HCT116 (cell line): ENCODE data around the gene KCTD17. TPM values are rescaled to one million over a fixed set of nuclear protein-coding genes. Genes with fewer than 3 reads are reported as not detected.

Experiments used
- ATAC-seq: fragments of 200-7000 bp; cut with Tn5 transposase; 2 replicates; pipeline ENCODE4 v1.9.1; 2020; ENCODE audit warnings: mild to moderate bottlenecking, moderate library complexity
- BruUV-seq: library from RNA; stranded (reverse); fragments of 400-500 nt; replicated peaks from 2 replicates; lab custom pipeline; 2021; lab: Mats Ljungman, UMichigan
- CTCF ChIA-PET: fragments of 300-600 bp; sonication (Branson Sonifier 250); formaldehyde crosslinking; loops from one replicate; lab custom pipeline; 2021; ENCODE audit warnings: antibody characterized with exemption; lab: Charles Lee
- POLR2A ChIA-PET: fragments of 300-600, 350-600 bp; sonication (Branson Sonifier 250); formaldehyde crosslinking; loops from one replicate; lab custom pipeline; 2021; ENCODE audit warnings: antibody characterized with exemption; lab: Charles Lee
- RAD21 ChIA-PET, 2 experiments: fragments of 300-600 bp; sonication (Branson Sonifier 250); formaldehyde crosslinking; loops; one replicate each; lab custom pipeline; 2023; ENCODE audit warnings: low total read pairs in 2 of 2; ENCODE audit not compliant: uncharacterized antibody in 2 of 2, unreplicated experiment in 2 of 2, low non-redundant PET in 1 of 2; lab: Charles Lee
- DNase-seq: peaks from one replicate; pipeline ENCODE4 v3.0.0-alpha.2; 2010; ENCODE audit warnings: low read depth, low spot score
- H2AFZ ChIP-seq: fragments of 200-600 bp; shearing (Covaris generic), sonication (generic); 2 replicates; pipeline ENCODE4 v1.6.1; 2017; ENCODE audit warnings: low read depth, mixed run types, mixed read lengths, antibody characterized with exemption, low read length; ENCODE audit not compliant: poor library complexity, severe bottlenecking
- H3K27ac ChIP-seq: 2 replicates; pipeline ENCODE4 v1.5.1; 2012; ENCODE audit warnings: low read depth, low read length
- H3K27me3 ChIP-seq: fragments of 200-600 bp; sonication (generic); 2 replicates; pipeline ENCODE4 v1.6.1; 2016; ENCODE audit warnings: mixed run types, low read length, mixed read lengths; ENCODE audit not compliant: insufficient read depth
- H3K36me3 ChIP-seq, 2 experiments: fragments of 200-500 bp in 1 of 2; fragments of 200-600 bp in 1 of 2; sonication (Bioruptor generic) in 1 of 2; sonication (generic) in 1 of 2; 2 replicates each; pipeline versions ENCODE4 v1.5.1 to v1.6.1; 2014 to 2016; ENCODE audit warnings: low read length in 2 of 2, inconsistent platforms in 1 of 2, mixed read lengths in 1 of 2, mixed run types in 1 of 2; ENCODE audit not compliant: insufficient read depth in 2 of 2, control insufficient read depth in 1 of 2
- H3K4me1 ChIP-seq, 2 experiments: fragments of 200-600 bp in 1 of 2; sonication (generic) in 1 of 2; 2 replicates each; pipeline versions ENCODE4 v1.5.1 to v1.6.1; 2012 to 2017; ENCODE audit warnings: low read length in 2 of 2, inconsistent platforms in 1 of 2, mild to moderate bottlenecking in 1 of 2, mixed read lengths in 1 of 2, mixed run types in 1 of 2, moderate library complexity in 1 of 2; ENCODE audit not compliant: insufficient read depth in 2 of 2, control insufficient read depth in 1 of 2
- H3K4me2 ChIP-seq: fragments of 200-600 bp; sonication (generic); 2 replicates; pipeline ENCODE4 v1.6.1; 2017; ENCODE audit warnings: mixed run types, low read length, mixed read lengths
- H3K4me3 ChIP-seq, 2 experiments: fragments of 200-600 bp in 1 of 2; sonication (generic) in 1 of 2; replicated peaks in 1 of 2; 2 replicates each; pipeline ENCODE4 v1.5.1; 2011 to 2016; ENCODE audit warnings: low read length in 2 of 2, control low read depth in 1 of 2, low read depth in 1 of 2, mild to moderate bottlenecking in 1 of 2, mixed read lengths in 1 of 2, mixed run types in 1 of 2
- H3K79me2 ChIP-seq: fragments of 200-600 bp; sonication (generic); 2 replicates; pipeline ENCODE4 v1.6.1; 2017; ENCODE audit warnings: mild to moderate bottlenecking, mixed run types, low read length, moderate library complexity, mixed read lengths; ENCODE audit not compliant: insufficient read depth
- H3K9ac ChIP-seq: fragments of 200-600 bp; sonication (generic); 2 replicates; pipeline ENCODE4 v1.6.1; 2016; ENCODE audit warnings: low read length, mixed read lengths
- H3K9me2 ChIP-seq: fragments of 200-600 bp; sonication (generic), shearing (Covaris generic); 2 replicates; pipeline ENCODE4 v1.6.1; 2017; ENCODE audit warnings: mixed run types, mild to moderate bottlenecking, moderate library complexity; ENCODE audit not compliant: insufficient read depth
- H3K9me3 ChIP-seq, 2 experiments: fragments of 200-500 bp in 1 of 2; fragments of 200-600 bp in 1 of 2; sonication (Bioruptor generic) in 1 of 2; sonication (generic) in 1 of 2; 2 replicates each; pipeline ENCODE4 v1.6.1; 2014 to 2017; ENCODE audit warnings: low read length in 2 of 2, mixed read lengths in 2 of 2, inconsistent platforms in 1 of 2, low read depth in 1 of 2, mild to moderate bottlenecking in 1 of 2, mixed run types in 1 of 2, moderate library complexity in 1 of 2; ENCODE audit not compliant: control insufficient read depth in 1 of 2, insufficient read depth in 1 of 2
- H4K20me1 ChIP-seq: fragments of 200-600 bp; sonication (generic), shearing (Covaris generic); 2 replicates; pipeline ENCODE4 v1.6.1; 2017; ENCODE audit warnings: mixed run types, mild to moderate bottlenecking, moderate library complexity; ENCODE audit not compliant: insufficient read depth
- SIN3A ChIP-seq: IDR thresholded peaks from 2 replicates; pipeline ENCODE4 v1.6.1; 2012; ENCODE audit warnings: low read depth
- SP1 ChIP-seq: IDR thresholded peaks from 2 replicates; pipeline ENCODE4 v1.6.1; 2012; ENCODE audit warnings: low read depth
- SRF ChIP-seq: IDR thresholded peaks from 2 replicates; pipeline ENCODE4 v1.6.1; 2012; ENCODE audit warnings: low read depth
- intact Hi-C: fragments of 100-400 bp; cut with micrococcal nuclease; formaldehyde crosslinking; loops from 2 replicates; pipeline ENCODE4 v1.10.0; 2022
- total RNA-seq: library from RNA; stranded (reverse); gene quantifications from one replicate; pipeline ENCODE4 v1.2.1, GENCODE V29; 2021; ENCODE audit not compliant: unreplicated experiment
- TF ChIP-seq, protein P1 (sequence below): IDR thresholded peaks from 2 replicates; pipeline ENCODE4 v1.6.1; 2012
- TF ChIP-seq, protein P2 (sequence below): IDR thresholded peaks from 2 replicates; pipeline ENCODE4 v1.6.1; 2012; ENCODE audit warnings: low read depth

The KCTD17 gene
- total RNA-seq, 1 experiment from 2014 or later: 23.4 TPM

- no peaks in the 10 kb centered on the region for H3K9me2 ChIP-seq
- no TSS peak for BruUV-seq
- CTCF ChIA-PET: no interaction called here
- H3K79me2 ChIP-seq: no peaks in the 10 kb centered on the region
- H3K36me3 ChIP-seq: no peaks in the 10 kb centered on the region
- peaks cover 2 to 8% of the 10 kb centered on the region in 2 experiments; a peak in 2 of 4 replicates for H3K4me1 ChIP-seq
- intact Hi-C loops: no loop called here
- H2AFZ ChIP-seq: no peak overlapping the region
- H3K4me3 ChIP-seq: no peak overlapping the region
- POLR2A ChIA-PET: no interaction called here
- no peak overlapping the region for H3K27ac ChIP-seq
- no peaks in the 10 kb centered on the region for H4K20me1 ChIP-seq
- DNase-seq (no peak), ATAC-seq (no peak)
- RAD21 ChIA-PET: no interaction called here
- no peak overlapping the region for H3K4me2 ChIP-seq
- H3K9me3 ChIP-seq: peaks cover 0 to 4% of the 10 kb centered on the region in 2 experiments; a peak in 2 of 4 replicates
- no peak overlapping the region for H3K9ac ChIP-seq
- no peak for TF ChIP-seq SIN3A
- TF ChIP-seq, protein P1, sequence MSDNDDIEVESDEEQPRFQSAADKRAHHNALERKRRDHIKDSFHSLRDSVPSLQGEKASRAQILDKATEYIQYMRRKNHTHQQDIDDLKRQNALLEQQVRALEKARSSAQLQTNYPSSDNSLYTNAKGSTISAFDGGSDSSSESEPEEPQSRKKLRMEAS: no peak
- H3K27me3 ChIP-seq: no peaks in the 10 kb centered on the region
These were observed 43.2 kb upstream of the KCTD17 start for GRCh38 chr22:37008365-37008764.

- Histone ChIP-seq H4K20me1 (no peaks in the 10 kb centered on the region), H3K27ac (no peak overlapping the region), H3K4me1 (peaks cover 2 to 8% of the 10 kb centered on the region in 2 experiments; a peak in 2 of 4 replicates), H3K36me3 (no peaks in the 10 kb centered on the region), H3K79me2 (no peaks in the 10 kb centered on the region), H3K27me3 (no peaks in the 10 kb centered on the region), H2AFZ (no peak overlapping the region), H3K4me3 (no peak overlapping the region), H3K9me3 (peaks cover 0 to 4% of the 10 kb centered on the region in 2 experiments; a peak in 2 of 4 replicates), H3K9me2 (no peaks in the 10 kb centered on the region), H3K4me2 (no peak overlapping the region), H3K9ac (no peak overlapping the region)
- CTCF ChIA-PET: interaction anchor here (0.6 kb wide), 1 partner anchor 37 kb away, joined by 3 read pairs; no protein-coding TSS in a partner anchor
- RAD21 ChIA-PET: no interaction called here
- DNase-seq: no peak
- POLR2A ChIA-PET: interaction anchor here (2.0 kb wide), 1 partner anchor 9 kb away, joined by 6 read pairs; the partner anchor contains the start of gene TST
- BruUV-seq: no TSS peak
- no peak for ATAC-seq
- TF ChIP-seq, protein P2, sequence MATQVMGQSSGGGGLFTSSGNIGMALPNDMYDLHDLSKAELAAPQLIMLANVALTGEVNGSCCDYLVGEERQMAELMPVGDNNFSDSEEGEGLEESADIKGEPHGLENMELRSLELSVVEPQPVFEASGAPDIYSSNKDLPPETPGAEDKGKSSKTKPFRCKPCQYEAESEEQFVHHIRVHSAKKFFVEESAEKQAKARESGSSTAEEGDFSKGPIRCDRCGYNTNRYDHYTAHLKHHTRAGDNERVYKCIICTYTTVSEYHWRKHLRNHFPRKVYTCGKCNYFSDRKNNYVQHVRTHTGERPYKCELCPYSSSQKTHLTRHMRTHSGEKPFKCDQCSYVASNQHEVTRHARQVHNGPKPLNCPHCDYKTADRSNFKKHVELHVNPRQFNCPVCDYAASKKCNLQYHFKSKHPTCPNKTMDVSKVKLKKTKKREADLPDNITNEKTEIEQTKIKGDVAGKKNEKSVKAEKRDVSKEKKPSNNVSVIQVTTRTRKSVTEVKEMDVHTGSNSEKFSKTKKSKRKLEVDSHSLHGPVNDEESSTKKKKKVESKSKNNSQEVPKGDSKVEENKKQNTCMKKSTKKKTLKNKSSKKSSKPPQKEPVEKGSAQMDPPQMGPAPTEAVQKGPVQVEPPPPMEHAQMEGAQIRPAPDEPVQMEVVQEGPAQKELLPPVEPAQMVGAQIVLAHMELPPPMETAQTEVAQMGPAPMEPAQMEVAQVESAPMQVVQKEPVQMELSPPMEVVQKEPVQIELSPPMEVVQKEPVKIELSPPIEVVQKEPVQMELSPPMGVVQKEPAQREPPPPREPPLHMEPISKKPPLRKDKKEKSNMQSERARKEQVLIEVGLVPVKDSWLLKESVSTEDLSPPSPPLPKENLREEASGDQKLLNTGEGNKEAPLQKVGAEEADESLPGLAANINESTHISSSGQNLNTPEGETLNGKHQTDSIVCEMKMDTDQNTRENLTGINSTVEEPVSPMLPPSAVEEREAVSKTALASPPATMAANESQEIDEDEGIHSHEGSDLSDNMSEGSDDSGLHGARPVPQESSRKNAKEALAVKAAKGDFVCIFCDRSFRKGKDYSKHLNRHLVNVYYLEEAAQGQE: no peak
- no peak for TF ChIP-seq SRF
- no peak for TF ChIP-seq SP1
- intact Hi-C loops: no loop called here
These were observed 42.1 kb upstream of the KCTD17 start for GRCh38 chr22:37009490-37009889.
